Measurements from ENCODE around the gene PGM2. TPM values are rescaled to one million over a fixed set of nuclear protein-coding genes. Genes with fewer than 3 reads are reported as not detected.

PGM2 gene
- polyA plus RNA-seq, 1 donor from 2014 or later, result 9.3 TPM

DNA sequence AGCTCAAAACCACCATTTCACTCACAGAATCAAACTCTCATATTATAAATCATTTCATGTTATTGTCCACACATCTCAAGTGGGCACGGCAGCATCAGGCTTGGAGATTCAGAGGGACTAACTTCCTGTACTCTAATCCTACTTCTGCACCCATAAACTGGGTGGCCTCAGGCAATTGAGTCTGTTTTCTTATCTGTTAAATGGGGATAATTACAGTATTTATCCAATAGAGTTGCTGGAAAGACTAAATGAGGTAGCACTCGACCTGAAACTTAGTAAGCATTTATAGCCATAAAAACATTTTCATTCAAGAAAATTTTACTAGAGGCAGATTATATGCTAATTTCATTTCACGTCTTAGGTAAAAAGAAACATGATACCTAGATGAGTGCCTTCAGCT lies 77.4 kb downstream of the PGM2 start:
- Histone ChIP-seq H3K27ac (ENCODE audit: low read length) (no peak overlapping the region), H3F3A (ENCODE audit: insufficient read depth, low read length, poor library complexity, severe bottlenecking) (no peaks in the 10 kb centered on the region), H3K4me2 (ENCODE audit: low read length) (no peak overlapping the region), H4K20me1 (ENCODE audit: insufficient read depth) (no peaks in the 10 kb centered on the region), H3K9me2 (ENCODE audit: insufficient read depth, low read length) (no peaks in the 10 kb centered on the region), H3K79me2 (replicated peaks; ENCODE audit: insufficient read depth, low read length) (no peaks in the 10 kb centered on the region), H3K27me3 (ENCODE audit: insufficient read depth, low read depth, low read length) (no peaks in the 10 kb centered on the region), H2AFZ (ENCODE audit: low read depth, low read length) (no peak overlapping the region), H3K9ac (ENCODE audit: low read length) (no peak overlapping the region), H3K9me3 (ENCODE audit: low read length) (no peaks in the 10 kb centered on the region), H3K4me3 (ENCODE audit: low read length) (no peak overlapping the region), H3K36me3 (ENCODE audit: insufficient read depth, low read length) (no peaks in the 10 kb centered on the region)
- TF ChIP-seq MXI1 (conservative IDR thresholded peaks at IDR 0.05; ENCODE audit: poor library complexity, severe bottlenecking), result no peak
- TF ChIP-seq, protein P1, sequence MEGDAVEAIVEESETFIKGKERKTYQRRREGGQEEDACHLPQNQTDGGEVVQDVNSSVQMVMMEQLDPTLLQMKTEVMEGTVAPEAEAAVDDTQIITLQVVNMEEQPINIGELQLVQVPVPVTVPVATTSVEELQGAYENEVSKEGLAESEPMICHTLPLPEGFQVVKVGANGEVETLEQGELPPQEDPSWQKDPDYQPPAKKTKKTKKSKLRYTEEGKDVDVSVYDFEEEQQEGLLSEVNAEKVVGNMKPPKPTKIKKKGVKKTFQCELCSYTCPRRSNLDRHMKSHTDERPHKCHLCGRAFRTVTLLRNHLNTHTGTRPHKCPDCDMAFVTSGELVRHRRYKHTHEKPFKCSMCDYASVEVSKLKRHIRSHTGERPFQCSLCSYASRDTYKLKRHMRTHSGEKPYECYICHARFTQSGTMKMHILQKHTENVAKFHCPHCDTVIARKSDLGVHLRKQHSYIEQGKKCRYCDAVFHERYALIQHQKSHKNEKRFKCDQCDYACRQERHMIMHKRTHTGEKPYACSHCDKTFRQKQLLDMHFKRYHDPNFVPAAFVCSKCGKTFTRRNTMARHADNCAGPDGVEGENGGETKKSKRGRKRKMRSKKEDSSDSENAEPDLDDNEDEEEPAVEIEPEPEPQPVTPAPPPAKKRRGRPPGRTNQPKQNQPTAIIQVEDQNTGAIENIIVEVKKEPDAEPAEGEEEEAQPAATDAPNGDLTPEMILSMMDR (IDR thresholded peaks at IDR 0.05; ENCODE audit: poor library complexity, severe bottlenecking), result no peak
- no peak for TF ChIP-seq EZH2 (IDR thresholded peaks at IDR 0.05; ENCODE audit: borderline replicate concordance, insufficient read depth, low read length, poor library complexity, severe bottlenecking)
- TF ChIP-seq, protein P2, sequence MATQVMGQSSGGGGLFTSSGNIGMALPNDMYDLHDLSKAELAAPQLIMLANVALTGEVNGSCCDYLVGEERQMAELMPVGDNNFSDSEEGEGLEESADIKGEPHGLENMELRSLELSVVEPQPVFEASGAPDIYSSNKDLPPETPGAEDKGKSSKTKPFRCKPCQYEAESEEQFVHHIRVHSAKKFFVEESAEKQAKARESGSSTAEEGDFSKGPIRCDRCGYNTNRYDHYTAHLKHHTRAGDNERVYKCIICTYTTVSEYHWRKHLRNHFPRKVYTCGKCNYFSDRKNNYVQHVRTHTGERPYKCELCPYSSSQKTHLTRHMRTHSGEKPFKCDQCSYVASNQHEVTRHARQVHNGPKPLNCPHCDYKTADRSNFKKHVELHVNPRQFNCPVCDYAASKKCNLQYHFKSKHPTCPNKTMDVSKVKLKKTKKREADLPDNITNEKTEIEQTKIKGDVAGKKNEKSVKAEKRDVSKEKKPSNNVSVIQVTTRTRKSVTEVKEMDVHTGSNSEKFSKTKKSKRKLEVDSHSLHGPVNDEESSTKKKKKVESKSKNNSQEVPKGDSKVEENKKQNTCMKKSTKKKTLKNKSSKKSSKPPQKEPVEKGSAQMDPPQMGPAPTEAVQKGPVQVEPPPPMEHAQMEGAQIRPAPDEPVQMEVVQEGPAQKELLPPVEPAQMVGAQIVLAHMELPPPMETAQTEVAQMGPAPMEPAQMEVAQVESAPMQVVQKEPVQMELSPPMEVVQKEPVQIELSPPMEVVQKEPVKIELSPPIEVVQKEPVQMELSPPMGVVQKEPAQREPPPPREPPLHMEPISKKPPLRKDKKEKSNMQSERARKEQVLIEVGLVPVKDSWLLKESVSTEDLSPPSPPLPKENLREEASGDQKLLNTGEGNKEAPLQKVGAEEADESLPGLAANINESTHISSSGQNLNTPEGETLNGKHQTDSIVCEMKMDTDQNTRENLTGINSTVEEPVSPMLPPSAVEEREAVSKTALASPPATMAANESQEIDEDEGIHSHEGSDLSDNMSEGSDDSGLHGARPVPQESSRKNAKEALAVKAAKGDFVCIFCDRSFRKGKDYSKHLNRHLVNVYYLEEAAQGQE (IDR thresholded peaks at IDR 0.05; ENCODE audit: borderline replicate concordance), result no peak
- no peak for TF ChIP-seq EP300 (conservative IDR thresholded peaks at IDR 0.05; ENCODE audit: poor library complexity, severe bottlenecking)
- no peak for TF ChIP-seq RAD21 (conservative IDR thresholded peaks at IDR 0.05)
- TF ChIP-seq POLR2AphosphoS5 (IDR thresholded peaks at IDR 0.05), result no peak
- TF ChIP-seq SMC3 (conservative IDR thresholded peaks at IDR 0.05; ENCODE audit: poor library complexity), result no peak
- no peak for TF ChIP-seq TAF1 (IDR thresholded peaks at IDR 0.05; ENCODE audit: low read depth)

DNA sequence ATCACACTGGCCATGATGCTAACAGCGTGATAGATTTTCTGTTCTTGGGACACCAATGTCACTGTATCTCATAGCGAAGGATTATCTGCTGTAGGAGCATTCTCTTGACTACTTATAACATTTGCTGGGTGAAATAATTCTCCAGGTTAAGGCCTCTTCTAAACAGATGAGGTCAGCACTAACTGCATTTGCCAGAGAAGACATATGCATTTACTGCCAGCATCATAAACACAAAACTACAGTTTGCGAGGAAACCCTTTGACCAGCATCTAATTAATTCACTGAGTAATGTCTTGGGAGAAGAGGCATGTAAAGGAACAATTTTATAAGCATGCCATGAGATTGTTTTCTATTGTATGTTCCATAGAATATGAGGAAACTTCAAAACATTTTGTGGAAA lies 78.3 kb downstream of the PGM2 start:
- Histone ChIP-seq H3K4me2 (ENCODE audit: low read length) (no peak overlapping the region), H4K20me1 (ENCODE audit: insufficient read depth) (no peaks in the 10 kb centered on the region), H3K9me2 (ENCODE audit: insufficient read depth, low read length) (no peaks in the 10 kb centered on the region), H3K27me3 (ENCODE audit: insufficient read depth, low read depth, low read length) (no peaks in the 10 kb centered on the region), H3K9ac (ENCODE audit: low read length) (no peak overlapping the region), H3K9me3 (ENCODE audit: low read length) (no peaks in the 10 kb centered on the region), H2AFZ (ENCODE audit: low read depth, low read length) (no peak overlapping the region), H3K36me3 (ENCODE audit: insufficient read depth, low read length) (no peaks in the 10 kb centered on the region), H3K79me2 (replicated peaks; ENCODE audit: insufficient read depth, low read length) (no peaks in the 10 kb centered on the region), H3F3A (ENCODE audit: insufficient read depth, low read length, poor library complexity, severe bottlenecking) (no peaks in the 10 kb centered on the region), H3K27ac (ENCODE audit: low read length) (no peak overlapping the region), H3K4me3 (ENCODE audit: low read length) (no peak overlapping the region)
- TF ChIP-seq, protein P2 (IDR thresholded peaks at IDR 0.05; ENCODE audit: borderline replicate concordance), result no peak
- TF ChIP-seq, protein P1 (IDR thresholded peaks at IDR 0.05; ENCODE audit: poor library complexity, severe bottlenecking), result no peak
- TF ChIP-seq POLR2AphosphoS5 (IDR thresholded peaks at IDR 0.05) (no peak), EZH2 (IDR thresholded peaks at IDR 0.05; ENCODE audit: borderline replicate concordance, insufficient read depth, low read length, poor library complexity, severe bottlenecking) (no peak), EP300 (conservative IDR thresholded peaks at IDR 0.05; ENCODE audit: poor library complexity, severe bottlenecking) (no peak), TAF1 (IDR thresholded peaks at IDR 0.05; ENCODE audit: low read depth) (no peak), SMC3 (conservative IDR thresholded peaks at IDR 0.05; ENCODE audit: poor library complexity) (no peak), RAD21 (conservative IDR thresholded peaks at IDR 0.05) (no peak), MXI1 (conservative IDR thresholded peaks at IDR 0.05; ENCODE audit: poor library complexity, severe bottlenecking) (no peak)
